ENCODE results near the gene DENND1A.

DNA sequence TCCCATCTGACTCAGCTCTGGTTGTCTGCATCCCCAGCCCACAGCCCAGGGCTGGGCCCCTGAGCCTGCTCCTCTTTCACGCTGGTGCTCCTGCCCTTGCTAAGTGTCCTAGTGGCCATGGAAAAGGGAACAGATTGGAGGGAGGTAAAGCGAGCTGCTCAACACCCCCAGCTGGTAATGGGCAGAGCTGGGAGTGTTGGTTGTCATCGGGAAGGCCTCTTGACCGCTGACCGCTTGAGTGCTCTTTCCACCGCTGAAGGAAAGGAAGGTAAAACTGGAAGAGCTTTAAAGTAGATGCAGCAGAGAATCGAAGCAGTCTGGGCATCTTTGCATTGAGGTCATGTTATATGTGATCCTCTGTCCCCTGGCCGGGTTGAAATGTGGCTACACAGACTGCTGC is 513.8 kb downstream of the DENND1A start:
- TF ChIP-seq POLR2AphosphoS5 (IDR thresholded peaks at IDR 0.05) (no peak), POLR2A (IDR thresholded peaks at IDR 0.05) (no peak), EP300 (IDR thresholded peaks at IDR 0.05) (no peak)
- TF ChIP-seq, protein P1, sequence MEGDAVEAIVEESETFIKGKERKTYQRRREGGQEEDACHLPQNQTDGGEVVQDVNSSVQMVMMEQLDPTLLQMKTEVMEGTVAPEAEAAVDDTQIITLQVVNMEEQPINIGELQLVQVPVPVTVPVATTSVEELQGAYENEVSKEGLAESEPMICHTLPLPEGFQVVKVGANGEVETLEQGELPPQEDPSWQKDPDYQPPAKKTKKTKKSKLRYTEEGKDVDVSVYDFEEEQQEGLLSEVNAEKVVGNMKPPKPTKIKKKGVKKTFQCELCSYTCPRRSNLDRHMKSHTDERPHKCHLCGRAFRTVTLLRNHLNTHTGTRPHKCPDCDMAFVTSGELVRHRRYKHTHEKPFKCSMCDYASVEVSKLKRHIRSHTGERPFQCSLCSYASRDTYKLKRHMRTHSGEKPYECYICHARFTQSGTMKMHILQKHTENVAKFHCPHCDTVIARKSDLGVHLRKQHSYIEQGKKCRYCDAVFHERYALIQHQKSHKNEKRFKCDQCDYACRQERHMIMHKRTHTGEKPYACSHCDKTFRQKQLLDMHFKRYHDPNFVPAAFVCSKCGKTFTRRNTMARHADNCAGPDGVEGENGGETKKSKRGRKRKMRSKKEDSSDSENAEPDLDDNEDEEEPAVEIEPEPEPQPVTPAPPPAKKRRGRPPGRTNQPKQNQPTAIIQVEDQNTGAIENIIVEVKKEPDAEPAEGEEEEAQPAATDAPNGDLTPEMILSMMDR (IDR thresholded peaks at IDR 0.05): no peak
